GM12878 (cell line): ENCODE results near the gene PSMB10. TPM values are rescaled to one million over a fixed set of nuclear protein-coding genes. Genes with fewer than 3 reads are reported as not detected.
A peak's percentile ranks its signal among the peaks of the same experiment; 100 is the strongest.

ENCODE experiments used
- ATAC-seq: fragments of 200-7000 bp; cut with Tn5 transposase; 3 replicates; pipeline ENCODE4 v1.9.1; 2020; ENCODE audit warnings: mild to moderate bottlenecking, moderate library complexity
- BruUV-seq: library from RNA; stranded (reverse); fragments of 400-500 nt; replicated peaks from 2 replicates; lab custom pipeline; 2021; lab: Mats Ljungman, UMichigan
- CTCF ChIA-PET: fragments of 300-600 bp; sonication (Branson Sonifier 250); formaldehyde crosslinking; extraction: SDS; loops from one replicate; lab custom pipeline; 2021; ENCODE audit warnings: inconsistent platforms; lab: Yijun Ruan, JAX
- POLR2A ChIA-PET: fragments of 350-600 bp; formaldehyde crosslinking; extraction: SDS; loops from one replicate; lab custom pipeline; 2021; ENCODE audit warnings: inconsistent platforms; lab: Charles Lee
- RAD21 ChIA-PET: fragments of 300-600 bp; sonication (Branson Sonifier 250); formaldehyde crosslinking; loops from one replicate; lab custom pipeline; 2023; ENCODE audit warnings: antibody characterized with exemption; ENCODE audit not compliant: unreplicated experiment; lab: Charles Lee
- SMC1A ChIA-PET: fragments of 300-600 bp; sonication (Branson Sonifier 250); formaldehyde crosslinking; loops from one replicate; lab custom pipeline; 2023; ENCODE audit not compliant: unreplicated experiment, uncharacterized antibody; lab: Charles Lee
- DNase-seq: peaks from one replicate; pipeline ENCODE4 v3.0.0-alpha.2; 2011; ENCODE audit warnings: low read depth, low spot score
- FAIRE-seq: peaks from 3 replicates; lab custom pipeline; 2011; peaks lifted over from hg19 to GRCh38; lab: Jason Lieb, UNC
- H2AFZ ChIP-seq: 2 replicates; pipeline ENCODE4 v1.6.0; 2011; ENCODE audit warnings: low read depth, low read length, control low read depth; ENCODE audit not compliant: control insufficient read depth
- H3K27ac ChIP-seq: 2 replicates; pipeline ENCODE4 v1.5.1; 2011; ENCODE audit warnings: control low read depth; ENCODE audit not compliant: control insufficient read depth, insufficient read depth
- H3K27me3 ChIP-seq, 2 experiments: replicated peaks in 1 of 2; 2 replicates each; pipeline versions ENCODE4 v1.6.0 to v1.6.1; 2011; ENCODE audit warnings: low read length in 1 of 2; ENCODE audit not compliant: control insufficient read depth in 2 of 2, insufficient read depth in 2 of 2
- H3K36me3 ChIP-seq, 2 experiments: 2 replicates each; pipeline ENCODE4 v1.5.1; 2011; ENCODE audit warnings: low read length in 1 of 2; ENCODE audit not compliant: control insufficient read depth in 2 of 2, insufficient read depth in 2 of 2
- H3K4me1 ChIP-seq: 2 replicates; pipeline ENCODE4 v1.6.1; 2011; ENCODE audit warnings: mild to moderate bottlenecking, low read length, moderate library complexity, mixed read lengths; ENCODE audit not compliant: control insufficient read depth, insufficient read depth
- H3K4me2 ChIP-seq: 2 replicates; pipeline ENCODE4 v1.6.0; 2011; ENCODE audit warnings: control low read depth; ENCODE audit not compliant: control insufficient read depth, insufficient read depth
- H3K4me3 ChIP-seq: fragments of 200-600 bp; sonication (generic); 2 replicates; pipeline ENCODE4 v1.5.1; 2016
- H3K79me2 ChIP-seq: 2 replicates; pipeline ENCODE4 v1.6.0; 2011; ENCODE audit warnings: low read length; ENCODE audit not compliant: control insufficient read depth, insufficient read depth
- H3K9ac ChIP-seq: 2 replicates; pipeline ENCODE4 v1.8.0; 2011; ENCODE audit warnings: low read length, control low read depth, mixed read lengths; ENCODE audit not compliant: control insufficient read depth, insufficient read depth
- H3K9me3 ChIP-seq: replicated peaks from 3 replicates; pipeline ENCODE4 v1.5.1; 2011; ENCODE audit warnings: mild to moderate bottlenecking, low read length; ENCODE audit not compliant: control insufficient read depth, insufficient read depth
- H4K20me1 ChIP-seq: 2 replicates; pipeline ENCODE4 v1.6.0; 2011; ENCODE audit not compliant: control insufficient read depth, insufficient read depth
- POLR2A ChIP-seq: IDR thresholded peaks from 2 replicates; pipeline ENCODE4 v1.6.1; 2011; ENCODE audit warnings: low read depth, mild to moderate bottlenecking, low read length
- SPI1 ChIP-seq: IDR thresholded peaks from 2 replicates; pipeline ENCODE4 v1.6.1; 2011; ENCODE audit warnings: low read depth, mild to moderate bottlenecking, low read length, moderate library complexity, borderline replicate concordance; ENCODE audit not compliant: insufficient read depth
- WGBS: methylation state at CpG from one replicate; pipeline ENCODE4 v1.1.6; 2016; ENCODE audit warnings: low lambda C conversion rate; ENCODE audit not compliant: insufficient replicate concordance, insufficient coverage; ENCODE audit errors: missing lambda C conversion rate; 5-methylcytosine and 5-hydroxymethylcytosine counted together
- in situ Hi-C: fragments of 300-500 bp; cut with MboI; formaldehyde crosslinking; loops from 9 replicates; pipeline ENCODE4 v1.14.3; 2018; ENCODE audit warnings: mixed read lengths
- intact Hi-C: fragments of 100-400 bp; cut with micrococcal nuclease; formaldehyde crosslinking; loops from one replicate; pipeline ENCODE4 v1.14.2; 2022; ENCODE audit not compliant: unreplicated experiment
- polyA plus RNA-seq, 11 experiments: library from polyadenylated mRNA; depleted of rRNA in 4 of 11; unstranded in 6 of 11; stranded (reverse) in 5 of 11; fragments of >200 nt; fragmentation: Nextera tagmentation in 4 of 11; fragmentation: Illumina TruSeq in 1 of 11; extraction: Ambion mirVana in 4 of 11; extraction: Trizol in 1 of 11; gene quantifications; 1 replicate in 1 of 11; 2 replicates in 10 of 11; pipeline versions ENCODE4 v1.2.1 to v1.2.3, GENCODE V29; 2011 to 2016; ENCODE audit warnings: inconsistent platforms in 2 of 11, missing spikeins in 2 of 11, low read depth in 1 of 11
- total RNA-seq, 4 experiments: library from RNA; depleted of rRNA in 3 of 4; stranded (reverse); fragments of >200 nt in 3 of 4; fragmentation: Illumina TruSeq in 1 of 4; extraction: Trizol in 1 of 4; gene quantifications; 2 replicates each; pipeline versions ENCODE4 v1.2.1 to v1.2.3, GENCODE V29; 2013 to 2021
- TF ChIP-seq, protein P1 (sequence below): fragments of 450-650 bp; IDR thresholded peaks from 2 replicates; pipeline ENCODE4 v1.6.1; 2018; ENCODE audit warnings: mild to moderate bottlenecking, low read depth, moderate library complexity; ENCODE audit not compliant: partially characterized antibody

The PSMB10 gene
- total and polyA plus RNA-seq, 10 of the 15 experiments (the other 5 are each of a cell fraction or from before 2014, with no cell fraction given): 24.1 to 308 (median 151) TPM

DNA sequence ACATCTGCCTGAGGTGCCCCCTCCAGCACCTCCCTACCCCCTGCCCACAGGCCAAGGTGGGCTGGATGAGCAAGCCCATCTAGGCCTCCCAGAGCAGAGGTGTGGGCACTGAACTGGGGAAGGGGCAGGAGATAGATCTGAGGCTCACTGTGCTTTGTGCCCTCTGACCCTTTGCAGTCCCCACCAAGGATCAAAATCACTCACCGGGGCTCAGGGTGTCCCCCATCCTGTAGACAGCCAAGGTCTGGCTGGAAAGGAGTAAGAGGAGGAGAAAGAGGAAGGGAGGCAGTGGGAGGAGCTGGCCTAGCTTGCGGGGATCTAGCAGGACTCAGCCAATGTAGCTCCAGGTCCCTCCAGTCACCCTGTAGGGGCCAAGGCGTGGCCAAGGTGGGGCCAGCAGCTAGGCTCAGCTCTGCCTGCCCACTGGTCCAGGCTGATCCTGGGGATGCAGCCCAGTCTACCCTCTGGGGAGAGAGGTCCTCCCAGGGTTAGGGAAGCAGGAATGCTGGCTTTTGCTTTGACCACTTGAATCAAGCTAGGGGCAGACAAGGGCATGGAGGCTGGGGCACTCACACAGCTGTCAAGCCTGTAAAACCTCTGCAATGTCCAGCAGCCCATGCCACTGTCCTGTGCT lies 30.0 kb upstream of the PSMB10 start:
- no peak overlapping the region for H2AFZ ChIP-seq
- FAIRE-seq: no peak
- H3K9me3 ChIP-seq: no peaks in the 10 kb centered on the region
- RAD21 ChIA-PET: interaction anchor here (0.8 to 2.4 kb wide), 7 partner anchors 18 to 74 kb away, joined by 3 to 9 read pairs (median 4); no protein-coding TSS in a partner anchor
- no peaks in the 10 kb centered on the region for H3K27me3 ChIP-seq
- peak overlapping the region; percentile 76 for H3K4me2 ChIP-seq
- no peaks in the 10 kb centered on the region for H4K20me1 ChIP-seq
- H3K79me2 ChIP-seq: peaks cover 20% of the 10 kb centered on the region
- peak overlapping the region; percentile 89 for H3K9ac ChIP-seq
- 75% methylated on average over 3 of the region's 3 CpGs for WGBS
- TF ChIP-seq, protein P1, sequence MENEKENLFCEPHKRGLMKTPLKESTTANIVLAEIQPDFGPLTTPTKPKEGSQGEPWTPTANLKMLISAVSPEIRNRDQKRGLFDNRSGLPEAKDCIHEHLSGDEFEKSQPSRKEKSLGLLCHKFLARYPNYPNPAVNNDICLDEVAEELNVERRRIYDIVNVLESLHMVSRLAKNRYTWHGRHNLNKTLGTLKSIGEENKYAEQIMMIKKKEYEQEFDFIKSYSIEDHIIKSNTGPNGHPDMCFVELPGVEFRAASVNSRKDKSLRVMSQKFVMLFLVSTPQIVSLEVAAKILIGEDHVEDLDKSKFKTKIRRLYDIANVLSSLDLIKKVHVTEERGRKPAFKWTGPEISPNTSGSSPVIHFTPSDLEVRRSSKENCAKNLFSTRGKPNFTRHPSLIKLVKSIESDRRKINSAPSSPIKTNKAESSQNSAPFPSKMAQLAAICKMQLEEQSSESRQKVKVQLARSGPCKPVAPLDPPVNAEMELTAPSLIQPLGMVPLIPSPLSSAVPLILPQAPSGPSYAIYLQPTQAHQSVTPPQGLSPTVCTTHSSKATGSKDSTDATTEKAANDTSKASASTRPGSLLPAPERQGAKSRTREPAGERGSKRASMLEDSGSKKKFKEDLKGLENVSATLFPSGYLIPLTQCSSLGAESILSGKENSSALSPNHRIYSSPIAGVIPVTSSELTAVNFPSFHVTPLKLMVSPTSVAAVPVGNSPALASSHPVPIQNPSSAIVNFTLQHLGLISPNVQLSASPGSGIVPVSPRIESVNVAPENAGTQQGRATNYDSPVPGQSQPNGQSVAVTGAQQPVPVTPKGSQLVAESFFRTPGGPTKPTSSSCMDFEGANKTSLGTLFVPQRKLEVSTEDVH: no peak
- TF ChIP-seq SPI1 (peak; percentile 39; the same call in 1 of the 2 replicates), POLR2A (peak; percentile 30)
- TF ChIP-seq, all 136 proteins: peak for 2
- DNase-seq (no peak), ATAC-seq (peak; percentile 11)
- Histone ChIP-seq H3K36me3 (peaks cover 2 to 3% of the 10 kb centered on the region in 2 experiments; a peak in 2 of 4 replicates), H3K27ac (peak overlapping the region; percentile 34; the same call in 1 of the 2 replicates), H3K4me1 (peaks cover 21% of the 10 kb centered on the region), H3K4me3 (peak overlapping the region; percentile 96; the same call in 1 of the 2 replicates)
- intact Hi-C loops: no loop called here
- in situ Hi-C loops: no loop called here
- ChIA-PET POLR2A (interaction anchor here (0.6 to 2.8 kb wide), 6 partner anchors 12 to 56 kb away, joined by 3 to 16 read pairs (median 3); partner anchors contain the start of gene PSMB10), CTCF (interaction anchor here (0.5 to 3.7 kb wide), 10 partner anchors 27 to 1010 kb away, joined by 3 to 22 read pairs (median 4); no protein-coding TSS in a partner anchor), SMC1A (interaction anchor here (0.6 to 2.8 kb wide), 5 partner anchors 18 to 63 kb away, joined by 3 to 10 read pairs (median 3); partner anchors contain the start of genes DDX28 and DUS2)
- no TSS peak for BruUV-seq
